Measurements from ENCODE around the gene CD300A.

CD300A gene

GRCh38 chr17:74454197-74455024 is 12.0 kb upstream of the CD300A start:
- in situ Hi-C loops (cut with HindIII; ENCODE audit: low sequenced_read_pairs) = no loop called here
- peak overlapping the region; percentile 25 for H3K4me3 ChIP-seq (ENCODE audit: low read depth, low read length)
- TF ChIP-seq CTCF (IDR thresholded peaks at IDR 0.05; ENCODE audit: low read depth, low read length, missing control alignments) = no peak
- DNase-seq (ENCODE audit: low read depth) = no peak

GRCh38 chr17:74455025-74455545 is 11.3 kb upstream of the CD300A start:
- in situ Hi-C loops (cut with HindIII; ENCODE audit: low sequenced_read_pairs) = no loop called here
- DNase-seq (ENCODE audit: low read depth) = no peak
- H3K4me3 ChIP-seq (ENCODE audit: low read depth, low read length) = no peak overlapping the region
- TF ChIP-seq CTCF (IDR thresholded peaks at IDR 0.05; ENCODE audit: low read depth, low read length, missing control alignments) = no peak

DNA sequence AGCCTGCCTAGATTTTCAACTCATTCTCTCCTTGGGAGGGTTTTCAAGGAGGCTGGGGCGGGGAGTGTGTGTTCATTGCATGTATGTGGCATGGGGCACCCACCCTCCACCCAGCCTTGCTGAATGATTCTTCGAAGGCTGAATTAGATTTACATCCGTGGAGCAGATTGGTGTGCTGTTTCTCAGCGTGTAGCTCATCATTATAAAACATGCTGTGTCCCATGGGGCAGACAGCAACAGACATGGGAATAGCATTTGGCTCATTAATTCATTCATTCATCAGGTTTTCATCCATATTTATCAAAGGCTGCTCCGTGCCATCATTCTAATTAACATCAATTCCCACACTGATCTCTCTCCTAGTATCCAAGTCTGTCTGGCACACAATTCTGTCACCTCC is 10.6 kb upstream of the CD300A start:
- in situ Hi-C loops (cut with HindIII; ENCODE audit: low sequenced_read_pairs) = no loop called here

GRCh38 chr17:74457146-74457819 is 9.2 kb upstream of the CD300A start:
- TF ChIP-seq CTCF (IDR thresholded peaks at IDR 0.05; ENCODE audit: low read depth, low read length, missing control alignments) = peak; percentile 94
- DNase-seq (ENCODE audit: low read depth) = peak; percentile 19
- no peak overlapping the region for H3K4me3 ChIP-seq (ENCODE audit: low read depth, low read length)
- in situ Hi-C loops (cut with HindIII; ENCODE audit: low sequenced_read_pairs) = no loop called here

More for the DNA sequence above, 10.6 kb upstream of the CD300A start:
- no peak for DNase-seq (ENCODE audit: low read depth)
- no peak for TF ChIP-seq CTCF (IDR thresholded peaks at IDR 0.05; ENCODE audit: low read depth, low read length, missing control alignments)
- no peak overlapping the region for H3K4me3 ChIP-seq (ENCODE audit: low read depth, low read length)

DNA sequence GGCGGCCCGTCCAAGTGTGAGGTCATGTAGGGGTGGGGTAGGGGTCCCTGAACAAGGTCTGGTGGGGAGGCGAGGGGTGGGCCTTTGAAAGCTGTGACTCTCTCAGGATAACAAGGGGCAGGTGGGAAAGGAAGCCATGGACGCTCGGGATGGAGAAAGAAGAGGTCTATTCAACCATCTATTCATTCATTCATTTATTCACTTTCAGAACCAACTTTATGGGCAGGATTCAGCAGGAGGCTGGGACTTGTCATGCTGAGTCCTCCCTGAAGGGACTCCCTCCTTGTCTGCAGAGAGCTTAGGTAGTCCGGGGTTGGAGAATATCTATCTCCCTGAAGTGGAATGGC is 8.6 kb upstream of the CD300A start:
- no peak for TF ChIP-seq CTCF (IDR thresholded peaks at IDR 0.05; ENCODE audit: low read depth, low read length, missing control alignments)
- no peak overlapping the region for H3K4me3 ChIP-seq (ENCODE audit: low read depth, low read length)
- in situ Hi-C loops (cut with HindIII; ENCODE audit: low sequenced_read_pairs) = no loop called here
- DNase-seq (ENCODE audit: low read depth) = no peak

GRCh38 chr17:74458835-74459234 is 7.6 kb upstream of the CD300A start:
- in situ Hi-C loops (cut with HindIII; ENCODE audit: low sequenced_read_pairs) = no loop called here
- TF ChIP-seq CTCF (IDR thresholded peaks at IDR 0.05; ENCODE audit: low read depth, low read length, missing control alignments) = no peak
- DNase-seq (ENCODE audit: low read depth) = no peak
- H3K4me3 ChIP-seq (ENCODE audit: low read depth, low read length) = no peak overlapping the region
